ENCODE data around the gene MPZL1. TPM values are rescaled to one million over a fixed set of nuclear protein-coding genes. Genes with fewer than 3 reads are reported as not detected.

Gene MPZL1
- polyA plus RNA-seq, 2 of the 4 experiments (the other 2 are of a cell fraction): 92.6 to 178 TPM

- no peak for TF ChIP-seq POLR2AphosphoS2 (conservative IDR thresholded peaks at IDR 0.05; ENCODE audit: low read length)
- no peak for TF ChIP-seq USF2 (IDR thresholded peaks at IDR 0.05)
- no peak for TF ChIP-seq ZSCAN20 (CRISPR knock-in tag; IDR thresholded peaks at IDR 0.05)
- TF ChIP-seq CBX2 (IDR thresholded peaks at IDR 0.05; ENCODE audit: borderline replicate concordance, low read depth): no peak
- TF ChIP-seq NPAS2 (CRISPR knock-in tag; IDR thresholded peaks at IDR 0.05; ENCODE audit: borderline replicate concordance): no peak
- TF ChIP-seq MYC (IDR thresholded peaks at IDR 0.05; ENCODE audit: borderline replicate concordance, low read length): no peak
- TF ChIP-seq TFCP2L1 (CRISPR knock-in tag; IDR thresholded peaks at IDR 0.05): no peak
- no peak for TF ChIP-seq FOSB (CRISPR knock-in tag; IDR thresholded peaks at IDR 0.05)
- TF ChIP-seq ZFP36 (IDR thresholded peaks at IDR 0.05; ENCODE audit: borderline replicate concordance, partially characterized antibody): no peak
- TF ChIP-seq KDM1A (IDR thresholded peaks at IDR 0.05; ENCODE audit: low read depth): no peak
- no peak for TF ChIP-seq GATA3 (IDR thresholded peaks at IDR 0.05; ENCODE audit: borderline replicate concordance)
- TF ChIP-seq ESRRA (IDR thresholded peaks at IDR 0.05; ENCODE audit: borderline replicate concordance, low read length): no peak
- no peak for TF ChIP-seq MAX (IDR thresholded peaks at IDR 0.05)
- no peak for TF ChIP-seq NFE2L2 (conservative IDR thresholded peaks at IDR 0.05; ENCODE audit: low read length)
- no peak for TF ChIP-seq JUNB (IDR thresholded peaks at IDR 0.05)
- no peak for TF ChIP-seq HOXB13 (CRISPR knock-in tag; IDR thresholded peaks at IDR 0.05; ENCODE audit: low read depth)
- Histone ChIP-seq H3K4me1 (peaks cover 32% of the 10 kb centered on the region), H3K4me2 (no peak overlapping the region), H3K4me3 (no peak overlapping the region), H3K9me3 (no peaks in the 10 kb centered on the region), H3K27ac (no peak overlapping the region)
- ChIA-PET CTCF (interaction anchor here (1.0 to 2.5 kb wide), 13 partner anchors 9 to 280 kb away, joined by 3 to 16 read pairs (median 4); no protein-coding TSS in a partner anchor), POLR2A (no interaction called here)
- FAIRE-seq (no peak), DNase-seq (ENCODE audit: low read depth in 1 of 2, low spot score in 1 of 2) (no peak), ATAC-seq (no peak)
- WGBS (ENCODE audit: missing lambda C conversion rate): 85% methylated on average over 4 of the region's 4 CpGs
These were observed 80.5 kb downstream of the MPZL1 start for GRCh38 chr1:167802235-167802634.

- H3K4me3 ChIP-seq: no peak overlapping the region
- H3K9me3 ChIP-seq: no peaks in the 10 kb centered on the region
- WGBS (ENCODE audit: missing lambda C conversion rate): 11% methylated on average over 12 of the region's 12 CpGs
- peak overlapping the region; percentile 55 for H3K4me2 ChIP-seq
- ChIA-PET POLR2A (no interaction called here), CTCF (interaction anchor here (0.6 to 1.8 kb wide), 31 partner anchors 10 to 1089 kb away, joined by 3 to 16 read pairs (median 3); no protein-coding TSS in a partner anchor)
- ATAC-seq: peak; percentile 98 to 99
- DNase-seq (ENCODE audit: low read depth in 1 of 2, low spot score in 1 of 2): peak; percentile 96 to 97
- H3K27ac ChIP-seq: peak overlapping the region; percentile 41 to 78; a peak in 5 of 6 replicates
- H3K4me1 ChIP-seq: peaks cover 26% of the 10 kb centered on the region
- FAIRE-seq: peak; percentile 72
- TF ChIP-seq RNF2 (IDR thresholded peaks at IDR 0.05; ENCODE audit: borderline replicate concordance, low read depth) (no peak), SREBF2 (IDR thresholded peaks at IDR 0.05) (no peak), SMC3 (IDR thresholded peaks at IDR 0.05) (peak; percentile 88), RFX5 (IDR thresholded peaks at IDR 0.05) (no peak), CTCF (IDR thresholded peaks at IDR 0.05) (peak; percentile 95), REST (IDR thresholded peaks at IDR 0.05) (no peak), HMGXB4 (CRISPR knock-in tag; IDR thresholded peaks at IDR 0.05; ENCODE audit: borderline replicate concordance) (no peak), JUN (IDR thresholded peaks at IDR 0.05) (no peak), FOSL2 (IDR thresholded peaks at IDR 0.05) (no peak), FOSL2 (CRISPR knock-in tag; IDR thresholded peaks at IDR 0.05) (no peak; the same call in 1 of the 2 replicates), EP300 (IDR thresholded peaks at IDR 0.05) (no peak), MAFK (IDR thresholded peaks at IDR 0.05; ENCODE audit: partially characterized antibody) (peak; percentile 100), NR3C1 (IDR thresholded peaks at IDR 0.05) (no peak), FOXS1 (CRISPR knock-in tag; IDR thresholded peaks at IDR 0.05) (no peak)
These were observed 81.8 kb downstream of the MPZL1 start for GRCh38 chr1:167803358-167804207.

Measured in A549 (cell line).